Mesenchymal stem cell (in vitro differentiated cells and primary cell): ENCODE measurements around the gene RAB36.

Source experiments
- DNase-seq: peaks from one replicate; pipeline ENCODE4 v3.0.0-alpha.2; 2013
- H2AFZ ChIP-seq: one replicate; pipeline ENCODE4 v1.6.1; 2013; ENCODE audit warnings: low read depth, mild to moderate bottlenecking, control low read depth, inconsistent platforms, low read length, moderate library complexity
- H2AK5ac ChIP-seq: 2 replicates; pipeline ENCODE4 v1.6.1; 2013; ENCODE audit warnings: low read length, moderate library complexity, mild to moderate bottlenecking, inconsistent platforms; ENCODE audit not compliant: severe bottlenecking
- H2BK120ac ChIP-seq: one replicate; pipeline ENCODE4 v1.6.1; 2013; ENCODE audit warnings: low read depth, mild to moderate bottlenecking, inconsistent platforms, low read length, moderate library complexity
- H2BK12ac ChIP-seq, 2 experiments: one replicate each; pipeline ENCODE4 v1.6.1; 2013; ENCODE audit warnings: inconsistent platforms in 2 of 2, low read length in 2 of 2, mild to moderate bottlenecking in 2 of 2, moderate library complexity in 2 of 2, control low read depth in 1 of 2
- H2BK15ac ChIP-seq: one replicate; pipeline ENCODE4 v1.6.1; 2013; ENCODE audit warnings: mild to moderate bottlenecking, low read depth, inconsistent platforms; ENCODE audit not compliant: poor library complexity, severe bottlenecking
- H2BK5ac ChIP-seq: 2 replicates; pipeline ENCODE4 v1.6.1; 2013; ENCODE audit warnings: low read depth, mild to moderate bottlenecking, low read length, control low read depth, inconsistent platforms; ENCODE audit not compliant: poor library complexity, severe bottlenecking
- H3K14ac ChIP-seq, 2 experiments: one replicate each; pipeline ENCODE4 v1.6.1; 2013; ENCODE audit warnings: inconsistent platforms in 2 of 2, low read length in 2 of 2, control low read depth in 1 of 2, mild to moderate bottlenecking in 1 of 2, moderate library complexity in 1 of 2
- H3K18ac ChIP-seq, 2 experiments: one replicate each; pipeline ENCODE4 v1.6.1; 2013; ENCODE audit warnings: inconsistent platforms in 2 of 2, low read length in 2 of 2, control low read depth in 1 of 2, low read depth in 1 of 2, mild to moderate bottlenecking in 1 of 2
- H3K23ac ChIP-seq, 2 experiments: one replicate each; pipeline ENCODE4 v1.6.1; 2013; ENCODE audit warnings: inconsistent platforms in 2 of 2, low read length in 2 of 2, mild to moderate bottlenecking in 2 of 2, moderate library complexity in 2 of 2, control low read depth in 1 of 2
- H3K27ac ChIP-seq: 2 replicates; pipeline ENCODE4 v1.5.1; 2013; ENCODE audit warnings: mild to moderate bottlenecking, moderate library complexity, low read length, control low read depth, inconsistent platforms; ENCODE audit not compliant: poor library complexity, severe bottlenecking
- H3K27me3 ChIP-seq, 2 experiments: 2 replicates each; pipeline versions ENCODE4 v1.6.1 to v1.7.0; 2013; ENCODE audit warnings: low read length in 2 of 2, mild to moderate bottlenecking in 2 of 2, moderate library complexity in 2 of 2, control low read depth in 1 of 2, inconsistent platforms in 1 of 2; ENCODE audit not compliant: control insufficient read depth in 1 of 2, insufficient read depth in 1 of 2
- H3K36me3 ChIP-seq, 2 experiments: 2 replicates each; pipeline versions ENCODE4 v1.6.1 to v1.7.0; 2013; ENCODE audit warnings: low read length in 2 of 2, control low read depth in 1 of 2, inconsistent platforms in 1 of 2, low read depth in 1 of 2, mild to moderate bottlenecking in 1 of 2; ENCODE audit not compliant: insufficient read depth in 2 of 2, control insufficient read depth in 1 of 2
- H3K4ac ChIP-seq, 2 experiments: one replicate each; pipeline ENCODE4 v1.6.1; 2013; ENCODE audit warnings: inconsistent platforms in 2 of 2, low read length in 2 of 2, mild to moderate bottlenecking in 2 of 2, moderate library complexity in 2 of 2, control low read depth in 1 of 2, low read depth in 1 of 2
- H3K4me1 ChIP-seq: 2 replicates; pipeline ENCODE4 v1.6.1; 2013; ENCODE audit warnings: low read depth, low read length, control low read depth; ENCODE audit not compliant: control insufficient read depth, insufficient read depth
- H3K4me2 ChIP-seq: 2 replicates; pipeline ENCODE4 v1.6.1; 2013; ENCODE audit warnings: low read length, mild to moderate bottlenecking, inconsistent platforms; ENCODE audit not compliant: poor library complexity, severe bottlenecking
- H3K4me3 ChIP-seq, 2 experiments: 2 replicates each; pipeline versions ENCODE4 v1.5.1 to v1.7.0; 2013; ENCODE audit warnings: low read length in 2 of 2, mild to moderate bottlenecking in 2 of 2, control low read depth in 1 of 2, low read depth in 1 of 2; ENCODE audit not compliant: insufficient read depth in 1 of 2
- H3K79me1 ChIP-seq: replicated peaks from 2 replicates; pipeline ENCODE4 v1.6.1; 2013; ENCODE audit warnings: mild to moderate bottlenecking, control low read depth, low read length, inconsistent platforms; ENCODE audit not compliant: poor library complexity, severe bottlenecking
- H3K9ac ChIP-seq: 2 replicates; pipeline ENCODE4 v1.7.0; 2013; ENCODE audit warnings: mild to moderate bottlenecking, low read length, moderate library complexity
- H3K9me3 ChIP-seq: 2 replicates; pipeline ENCODE4 v1.7.0; 2013; ENCODE audit warnings: mild to moderate bottlenecking, low read length; ENCODE audit not compliant: control insufficient read depth
- H4K8ac ChIP-seq: one replicate; pipeline ENCODE4 v1.6.1; 2013; ENCODE audit warnings: inconsistent platforms, mild to moderate bottlenecking, low read length, moderate library complexity
- H4K91ac ChIP-seq: one replicate; pipeline ENCODE4 v1.6.1; 2013; ENCODE audit warnings: mild to moderate bottlenecking, low read length, inconsistent platforms
- WGBS: methylation state at CpG from one replicate; pipeline ENCODE4 v1.1.7; 2013; ENCODE audit warnings: mixed read lengths; 5-methylcytosine and 5-hydroxymethylcytosine counted together

Gene RAB36

DNA sequence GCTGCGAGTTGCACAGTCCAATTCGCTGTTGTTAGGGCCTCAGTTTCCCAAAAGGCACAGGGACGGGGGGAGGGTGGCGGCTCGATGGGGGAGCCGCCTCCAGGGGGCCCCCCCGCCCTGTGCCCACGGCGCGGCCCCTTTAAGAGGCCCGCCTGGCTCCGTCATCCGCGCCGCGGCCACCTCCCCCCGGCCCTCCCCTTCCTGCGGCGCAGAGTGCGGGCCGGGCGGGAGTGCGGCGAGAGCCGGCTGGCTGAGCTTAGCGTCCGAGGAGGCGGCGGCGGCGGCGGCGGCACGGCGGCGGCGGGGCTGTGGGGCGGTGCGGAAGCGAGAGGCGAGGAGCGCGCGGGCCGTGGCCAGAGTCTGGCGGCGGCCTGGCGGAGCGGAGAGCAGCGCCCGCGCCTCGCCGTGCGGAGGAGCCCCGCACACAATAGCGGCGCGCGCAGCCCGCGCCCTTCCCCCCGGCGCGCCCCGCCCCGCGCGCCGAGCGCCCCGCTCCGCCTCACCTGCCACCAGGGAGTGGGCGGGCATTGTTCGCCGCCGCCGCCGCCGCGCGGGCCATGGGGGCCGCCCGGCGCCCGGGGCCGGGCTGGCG is 35.1 kb downstream of the RAB36 start, which contains the start of gene BCR:
Gene BCR (plus strand): TSS at position 209 of the 592 bp plus-strand sequence. CDS start 452 bp downstream, outside the sequence.
- H2BK5ac ChIP-seq: no peak within 1 kb of the TSS
- H3K27ac ChIP-seq: no peak within 1 kb of the TSS
- H2BK15ac ChIP-seq: peak within 1 kb of the TSS; percentile 74
- H3K4ac ChIP-seq: peak within 1 kb of the TSS; percentile 28 to 42
- peaks cover 19% of the 10 kb centered on the region for H3K9me3 ChIP-seq
- H2BK12ac ChIP-seq: peak within 1 kb of the TSS in 1 of 2 experiments; percentile 45
- H3K4me2 ChIP-seq: peak within 1 kb of the TSS; percentile 77
- peaks cover 44% of the 10 kb centered on the region for H3K4me1 ChIP-seq
- H3K9ac ChIP-seq: peak within 1 kb of the TSS; percentile 77
- peak within 1 kb of the TSS in 1 of 2 experiments; percentile 96 for H3K23ac ChIP-seq
- H3K4me3 ChIP-seq: peak within 1 kb of the TSS; percentile 66 to 79
- H4K8ac ChIP-seq: peak within 1 kb of the TSS; percentile 71
- under 1% methylated on average over 22 of the region's 88 CpGs for WGBS
- peaks cover 8% of the 10 kb centered on the region in 2 experiments for H3K36me3 ChIP-seq
- no peak within 1 kb of the TSS for H2BK120ac ChIP-seq
- DNase-seq: peak; percentile 66
- peak within 1 kb of the TSS in 1 of 2 experiments; percentile 35 for H3K14ac ChIP-seq
- H3K27me3 ChIP-seq: no peaks in the 10 kb centered on the region
- H2AK5ac ChIP-seq: peak within 1 kb of the TSS; percentile 5
- H3K18ac ChIP-seq: peak within 1 kb of the TSS; percentile 52 to 71
- H3K79me1 ChIP-seq: peaks cover 16% of the 10 kb centered on the region
- peak within 1 kb of the TSS; percentile 88 for H2AFZ ChIP-seq
- peak within 1 kb of the TSS; percentile 52 for H4K91ac ChIP-seq

DNA sequence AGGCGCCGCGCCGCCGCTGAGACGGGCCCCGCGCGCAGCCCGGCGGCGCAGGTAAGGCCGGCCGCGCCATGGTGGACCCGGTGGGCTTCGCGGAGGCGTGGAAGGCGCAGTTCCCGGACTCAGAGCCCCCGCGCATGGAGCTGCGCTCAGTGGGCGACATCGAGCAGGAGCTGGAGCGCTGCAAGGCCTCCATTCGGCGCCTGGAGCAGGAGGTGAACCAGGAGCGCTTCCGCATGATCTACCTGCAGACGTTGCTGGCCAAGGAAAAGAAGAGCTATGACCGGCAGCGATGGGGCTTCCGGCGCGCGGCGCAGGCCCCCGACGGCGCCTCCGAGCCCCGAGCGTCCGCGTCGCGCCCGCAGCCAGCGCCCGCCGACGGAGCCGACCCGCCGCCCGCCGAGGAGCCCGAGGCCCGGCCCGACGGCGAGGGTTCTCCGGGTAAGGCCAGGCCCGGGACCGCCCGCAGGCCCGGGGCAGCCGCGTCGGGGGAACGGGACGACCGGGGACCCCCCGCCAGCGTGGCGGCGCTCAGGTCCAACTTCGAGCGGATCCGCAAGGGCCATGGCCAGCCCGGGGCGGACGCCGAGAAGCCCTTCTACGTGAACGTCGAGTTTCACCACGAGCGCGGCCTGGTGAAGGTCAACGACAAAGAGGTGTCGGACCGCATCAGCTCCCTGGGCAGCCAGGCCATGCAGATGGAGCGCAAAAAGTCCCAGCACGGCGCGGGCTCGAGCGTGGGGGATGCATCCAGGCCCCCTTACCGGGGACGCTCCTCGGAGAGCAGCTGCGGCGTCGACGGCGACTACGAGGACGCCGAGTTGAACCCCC is 35.8 kb downstream of the RAB36 start:
- Histone ChIP-seq H3K23ac (peak overlapping the region in 1 of 2 experiments; percentile 96), H4K91ac (peak overlapping the region; percentile 52), H3K4ac (peak overlapping the region in 1 of 2 experiments; percentile 24), H3K27me3 (no peaks in the 10 kb centered on the region), H2BK120ac (no peak overlapping the region), H3K18ac (peak overlapping the region in 1 of 2 experiments; percentile 71), H3K4me2 (peak overlapping the region; percentile 77), H3K27ac (no peak overlapping the region), H2AFZ (peak overlapping the region; percentile 88), H2BK5ac (no peak overlapping the region), H3K4me3 (peak overlapping the region; percentile 66 to 75), H2AK5ac (no peak overlapping the region), H3K36me3 (peaks cover 8% of the 10 kb centered on the region in 2 experiments), H2BK12ac (peak overlapping the region in 1 of 2 experiments; percentile 45), H3K79me1 (peaks cover 18% of the 10 kb centered on the region), H3K4me1 (peaks cover 44% of the 10 kb centered on the region), H2BK15ac (peak overlapping the region; percentile 45), H4K8ac (peak overlapping the region; percentile 10), H3K9me3 (peaks cover 12% of the 10 kb centered on the region), H3K9ac (peak overlapping the region; percentile 72), H3K14ac (peak overlapping the region in 1 of 2 experiments; percentile 35)
- no peak for DNase-seq
- WGBS: 12% methylated on average over 96 of the region's 112 CpGs

DNA sequence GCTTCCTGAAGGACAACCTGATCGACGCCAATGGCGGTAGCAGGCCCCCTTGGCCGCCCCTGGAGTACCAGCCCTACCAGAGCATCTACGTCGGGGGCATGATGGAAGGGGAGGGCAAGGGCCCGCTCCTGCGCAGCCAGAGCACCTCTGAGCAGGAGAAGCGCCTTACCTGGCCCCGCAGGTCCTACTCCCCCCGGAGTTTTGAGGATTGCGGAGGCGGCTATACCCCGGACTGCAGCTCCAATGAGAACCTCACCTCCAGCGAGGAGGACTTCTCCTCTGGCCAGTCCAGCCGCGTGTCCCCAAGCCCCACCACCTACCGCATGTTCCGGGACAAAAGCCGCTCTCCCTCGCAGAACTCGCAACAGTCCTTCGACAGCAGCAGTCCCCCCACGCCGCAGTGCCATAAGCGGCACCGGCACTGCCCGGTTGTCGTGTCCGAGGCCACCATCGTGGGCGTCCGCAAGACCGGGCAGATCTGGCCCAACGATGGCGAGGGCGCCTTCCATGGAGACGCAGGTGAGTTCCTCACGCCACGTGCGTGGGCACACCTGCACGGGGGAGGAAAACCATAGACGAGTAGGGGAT is 36.5 kb downstream of the RAB36 start:
- H2BK12ac ChIP-seq: no peak overlapping the region
- peak overlapping the region; percentile 66 to 75 for H3K4me3 ChIP-seq
- no peak overlapping the region for H3K14ac ChIP-seq
- H3K79me1 ChIP-seq: peaks cover 18% of the 10 kb centered on the region
- no peak overlapping the region for H3K18ac ChIP-seq
- H4K91ac ChIP-seq: no peak overlapping the region
- no peak overlapping the region for H2AK5ac ChIP-seq
- peaks cover 8% of the 10 kb centered on the region in 2 experiments for H3K36me3 ChIP-seq
- H2BK5ac ChIP-seq: no peak overlapping the region
- peaks cover 44% of the 10 kb centered on the region for H3K4me1 ChIP-seq
- H3K4me2 ChIP-seq: peak overlapping the region; percentile 77
- H4K8ac ChIP-seq: no peak overlapping the region
- H2BK15ac ChIP-seq: no peak overlapping the region
- H3K23ac ChIP-seq: no peak overlapping the region
- H3K4ac ChIP-seq: no peak overlapping the region
- no peak overlapping the region for H3K27ac ChIP-seq
- WGBS: 63% methylated on average over 43 of the region's 43 CpGs
- peaks cover 5% of the 10 kb centered on the region for H3K9me3 ChIP-seq
- no peaks in the 10 kb centered on the region for H3K27me3 ChIP-seq
- H2AFZ ChIP-seq: no peak overlapping the region
- DNase-seq: no peak
- peak overlapping the region; percentile 53 for H3K9ac ChIP-seq
- no peak overlapping the region for H2BK120ac ChIP-seq
